ENCODE results near the gene PLA2G2C. TPM values are rescaled to one million over a fixed set of nuclear protein-coding genes. Genes with fewer than 3 reads are reported as not detected.

The PLA2G2C gene
- total RNA-seq, 4 donors from 2014 or later, result not detected

- H3K9me3 ChIP-seq, result no peaks in the 10 kb centered on the region
- no peak for TF ChIP-seq POLR2A (IDR thresholded peaks at IDR 0.05)
- no peak for TF ChIP-seq CTCF (IDR thresholded peaks at IDR 0.05)
- TF ChIP-seq EP300 (IDR thresholded peaks at IDR 0.05), result no peak
- no peaks in the 10 kb centered on the region for H3K36me3 ChIP-seq
- WGBS, 2 donors, result 74 to 88% methylated on average over 2 of the region's 2 CpGs
- no peak overlapping the region for H3K4me3 ChIP-seq
- DNase-seq (ENCODE audit: low spot score in 2 of 2), result no peak
- peaks cover 0 to 6% (median 0%) of the 10 kb centered on the region in 4 donors for H3K4me1 ChIP-seq
- no peak overlapping the region for H3K27ac ChIP-seq
- H3K27me3 ChIP-seq, result peaks cover 0 to 58% of the 10 kb centered on the region in 2 donors
Measured at GRCh38 chr1:20194224-20194623, 7.9 kb upstream of the PLA2G2C start.

- WGBS, 2 donors, result 40 to 75% methylated on average over 1 of the region's 1 CpG
- peaks cover 0 to 6% (median 0%) of the 10 kb centered on the region in 4 donors for H3K4me1 ChIP-seq
- DNase-seq (ENCODE audit: low spot score in 2 of 2), result no peak
- H3K4me3 ChIP-seq, result no peak overlapping the region
- H3K27me3 ChIP-seq, result peaks cover 0 to 64% of the 10 kb centered on the region in 2 donors
- TF ChIP-seq POLR2A (IDR thresholded peaks at IDR 0.05), result no peak
- TF ChIP-seq EP300 (IDR thresholded peaks at IDR 0.05), result no peak
- no peak for TF ChIP-seq CTCF (IDR thresholded peaks at IDR 0.05)
- H3K36me3 ChIP-seq, result no peaks in the 10 kb centered on the region
- H3K27ac ChIP-seq, result no peak overlapping the region
- H3K9me3 ChIP-seq, result no peaks in the 10 kb centered on the region
Measured at GRCh38 chr1:20192871-20193411, 6.6 kb upstream of the PLA2G2C start.

GRCh38 chr1:20192364-20192763 is 6.0 kb upstream of the PLA2G2C start:
- TF ChIP-seq POLR2A (IDR thresholded peaks at IDR 0.05) (no peak), CTCF (IDR thresholded peaks at IDR 0.05) (no peak), EP300 (IDR thresholded peaks at IDR 0.05) (no peak)
- 69 to 81% methylated on average over 5 of the region's 5 CpGs for WGBS, 2 donors

GRCh38 chr1:20191266-20191825 is 5.0 kb upstream of the PLA2G2C start:
- H3K4me3 ChIP-seq, result no peak overlapping the region
- peaks cover 0 to 76% of the 10 kb centered on the region in 2 donors for H3K27me3 ChIP-seq
- H3K9me3 ChIP-seq, result no peaks in the 10 kb centered on the region
- peaks cover 0 to 7% (median 3%) of the 10 kb centered on the region in 4 donors for H3K4me1 ChIP-seq
- no peak for TF ChIP-seq EP300 (IDR thresholded peaks at IDR 0.05)
- no peak for TF ChIP-seq CTCF (IDR thresholded peaks at IDR 0.05)
- no peak for TF ChIP-seq POLR2A (IDR thresholded peaks at IDR 0.05)
- H3K36me3 ChIP-seq, result no peaks in the 10 kb centered on the region
- no peak overlapping the region for H3K27ac ChIP-seq
- WGBS, 2 donors, result 84 to 87% methylated on average over 10 to 11 of the region's 12 CpGs
- peak in 1 of 2 donors; percentile 21 for DNase-seq (ENCODE audit: low spot score in 2 of 2)

More at GRCh38 chr1:20192364-20192763, 6.0 kb upstream of the PLA2G2C start:
- Histone ChIP-seq H3K27ac (no peak overlapping the region), H3K4me1 (peaks cover 0 to 6% (median 0%) of the 10 kb centered on the region in 4 donors), H3K36me3 (no peaks in the 10 kb centered on the region), H3K9me3 (no peaks in the 10 kb centered on the region), H3K4me3 (no peak overlapping the region), H3K27me3 (peaks cover 0 to 70% of the 10 kb centered on the region in 2 donors)
- no peak for DNase-seq (ENCODE audit: low spot score in 2 of 2)
